HG03565 (cell line): ENCODE measurements around the gene CAT.

Experiments used
- ATAC-seq: cut with Tn5 transposase; IDR thresholded peaks from one replicate; pipeline ENCODE4 v1.9.1; 2021; ENCODE audit warnings: mild to moderate bottlenecking, moderate library complexity; ENCODE audit not compliant: unreplicated experiment

The CAT gene

DNA sequence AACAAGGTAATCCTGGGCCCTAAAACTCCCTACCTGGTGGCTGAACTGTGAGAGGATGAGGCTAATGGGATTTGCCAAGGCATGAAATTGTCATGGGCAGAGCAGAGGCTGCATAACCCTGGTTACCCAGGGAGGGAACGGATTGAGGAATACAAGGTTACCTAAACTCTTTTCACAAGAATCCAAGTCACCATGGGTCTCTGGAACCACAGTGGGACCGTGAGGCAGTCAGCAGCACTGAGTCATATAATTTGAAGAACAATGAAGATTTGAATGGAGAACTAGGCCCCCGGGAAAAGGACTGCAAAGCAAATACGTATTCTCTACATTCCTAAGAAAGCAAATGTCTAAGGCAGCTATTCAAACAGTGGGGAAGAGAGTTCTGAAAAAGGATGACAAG lies 19.8 kb downstream of the CAT start:
- ATAC-seq, result no peak

DNA sequence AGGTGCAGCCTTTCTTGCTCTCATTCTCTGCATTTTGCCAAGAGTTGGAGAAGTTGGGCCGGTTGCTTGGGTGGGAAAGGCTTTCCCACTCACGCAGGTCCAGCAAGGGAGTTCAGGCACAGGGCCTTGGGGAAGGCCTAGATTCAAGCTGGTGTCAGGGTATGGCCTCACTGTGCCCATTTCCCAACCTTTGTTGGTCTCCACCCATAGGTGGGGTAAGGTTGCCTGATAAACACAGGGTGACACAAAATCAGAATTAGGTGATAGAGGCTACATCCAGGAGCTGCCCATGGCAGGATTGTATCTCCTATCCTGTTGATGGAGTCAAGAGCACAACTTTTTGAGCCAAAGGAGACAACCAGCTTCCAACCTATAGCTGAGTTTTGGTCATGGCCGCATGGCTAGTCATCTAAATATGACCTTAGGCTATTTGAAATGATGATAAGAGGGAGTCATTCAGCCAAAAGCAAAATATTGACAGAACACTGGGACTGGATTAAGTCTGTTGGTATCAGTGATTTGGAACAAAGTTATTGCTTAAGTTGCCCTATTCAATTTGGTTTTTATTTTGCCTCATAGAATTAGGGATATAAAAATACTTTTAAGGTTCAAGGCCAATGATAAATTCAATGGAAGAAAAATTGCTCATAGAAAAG lies 20.9 kb downstream of the CAT start:
- ATAC-seq, result no peak

DNA sequence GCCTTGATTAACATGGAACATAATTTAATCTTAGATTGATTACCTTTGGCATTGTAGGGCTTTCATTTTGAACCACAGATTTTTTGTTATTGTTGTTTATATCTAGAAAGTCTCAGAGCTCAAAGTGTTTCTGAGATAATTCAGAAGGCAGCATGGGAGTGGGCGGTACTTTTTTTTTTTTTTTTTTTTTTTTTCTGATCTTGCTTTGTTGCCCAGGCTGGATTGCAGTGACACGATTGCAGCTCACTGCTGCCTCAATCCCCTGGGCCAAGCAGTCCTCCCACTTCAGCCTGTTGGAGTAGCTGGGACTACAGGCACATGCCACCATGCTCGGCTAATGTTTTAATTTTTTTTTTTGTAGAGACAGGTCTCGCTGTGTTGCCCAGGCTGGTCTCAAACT lies 21.5 kb downstream of the CAT start:
- ATAC-seq, result no peak

DNA sequence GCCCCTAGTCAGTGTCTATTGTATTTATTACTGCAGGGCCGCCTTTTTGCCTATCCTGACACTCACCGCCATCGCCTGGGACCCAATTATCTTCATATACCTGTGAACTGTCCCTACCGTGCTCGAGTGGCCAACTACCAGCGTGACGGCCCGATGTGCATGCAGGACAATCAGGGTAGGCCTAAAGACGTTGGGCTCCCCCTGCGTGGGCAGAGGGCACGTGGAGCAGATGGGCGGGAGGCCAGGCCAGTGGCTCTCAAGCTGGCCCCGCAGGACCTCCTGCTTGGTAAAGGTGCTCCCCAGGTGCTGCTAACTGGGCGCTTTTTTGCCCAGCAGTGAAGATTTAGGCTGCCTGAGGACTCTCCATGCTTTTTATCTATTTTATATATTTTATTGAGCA lies 22.5 kb downstream of the CAT start:
- no peak for ATAC-seq

DNA sequence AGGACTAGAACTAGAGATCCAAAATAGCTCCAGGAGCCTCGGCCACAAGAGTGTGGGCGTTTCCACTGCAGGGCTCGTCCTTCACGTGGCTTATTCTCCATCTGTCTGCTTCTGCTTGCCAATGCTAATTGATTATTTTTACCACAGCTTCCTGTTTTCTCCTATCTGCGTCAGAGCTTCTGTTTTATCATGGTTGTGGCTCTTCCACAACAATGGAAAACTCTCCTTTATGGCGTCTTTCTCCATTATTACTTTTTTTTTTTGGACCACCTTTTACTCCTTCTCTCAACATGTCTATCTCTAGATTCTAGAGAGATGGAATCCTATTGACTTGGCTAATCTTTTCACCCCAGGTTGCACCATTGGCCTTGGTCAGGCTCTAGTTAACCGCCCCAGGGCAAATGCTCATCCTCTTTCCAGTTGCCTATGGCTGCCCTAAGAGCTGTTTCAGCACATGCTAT lies 25.9 kb downstream of the CAT start:
- no peak for ATAC-seq

DNA sequence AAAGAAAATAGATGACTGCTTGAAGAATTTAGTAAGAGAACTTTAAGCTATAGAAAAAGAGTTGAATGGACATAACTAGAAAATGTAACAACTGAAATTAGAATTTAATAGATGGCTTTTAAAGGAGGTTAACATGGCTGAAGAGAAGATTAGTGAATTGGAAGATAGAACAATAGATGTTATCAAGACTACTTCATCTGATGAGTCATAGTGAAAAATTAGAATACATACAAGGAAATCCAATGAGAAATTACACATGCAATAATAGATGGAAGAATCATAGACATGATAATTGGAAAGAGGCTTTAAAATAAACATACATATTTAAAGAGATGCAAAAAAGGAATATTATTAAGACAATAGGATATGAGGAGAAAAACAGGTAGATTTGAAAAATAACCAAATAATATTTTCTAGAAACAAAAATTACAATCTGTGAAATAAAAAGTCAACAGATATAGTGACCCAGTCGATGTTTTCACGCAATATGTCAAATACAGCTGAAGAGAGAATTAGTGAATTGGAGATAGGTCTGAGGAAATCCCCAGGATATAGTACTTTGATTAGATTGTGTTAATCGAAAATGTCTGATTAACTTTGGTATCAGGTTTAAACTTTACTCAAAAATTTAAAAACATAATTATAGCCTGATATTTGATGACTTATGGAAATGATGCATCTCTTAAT lies 28.2 kb downstream of the CAT start:
- ATAC-seq, result no peak

DNA sequence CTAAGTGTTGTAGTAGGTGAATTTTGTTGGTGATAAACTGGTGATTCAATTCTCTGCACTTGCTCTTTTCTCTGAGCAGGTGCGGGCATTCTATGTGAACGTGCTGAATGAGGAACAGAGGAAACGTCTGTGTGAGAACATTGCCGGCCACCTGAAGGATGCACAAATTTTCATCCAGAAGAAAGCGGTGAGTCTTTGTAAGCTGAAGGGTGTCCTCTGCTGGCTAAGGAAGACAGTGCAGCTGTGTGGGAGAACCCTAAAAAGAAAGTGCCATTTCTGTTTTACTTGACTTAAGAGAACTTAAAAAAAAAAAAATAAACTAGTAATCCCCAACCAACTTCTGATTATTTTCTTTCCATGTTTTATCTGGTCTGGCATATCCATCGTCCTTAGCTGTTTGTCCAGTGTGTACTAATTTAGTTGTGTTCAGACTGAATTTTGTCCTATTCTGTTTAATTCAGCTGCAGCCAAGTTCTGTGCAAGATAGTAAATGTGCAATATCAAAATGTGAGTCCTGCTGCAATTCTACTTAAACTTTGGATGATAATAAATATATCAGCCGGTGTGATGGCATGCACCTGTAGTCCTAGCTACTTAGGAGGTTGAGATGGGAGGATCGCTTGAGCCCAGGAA lies 29.6 kb downstream of the CAT start:
- ATAC-seq, result no peak

DNA sequence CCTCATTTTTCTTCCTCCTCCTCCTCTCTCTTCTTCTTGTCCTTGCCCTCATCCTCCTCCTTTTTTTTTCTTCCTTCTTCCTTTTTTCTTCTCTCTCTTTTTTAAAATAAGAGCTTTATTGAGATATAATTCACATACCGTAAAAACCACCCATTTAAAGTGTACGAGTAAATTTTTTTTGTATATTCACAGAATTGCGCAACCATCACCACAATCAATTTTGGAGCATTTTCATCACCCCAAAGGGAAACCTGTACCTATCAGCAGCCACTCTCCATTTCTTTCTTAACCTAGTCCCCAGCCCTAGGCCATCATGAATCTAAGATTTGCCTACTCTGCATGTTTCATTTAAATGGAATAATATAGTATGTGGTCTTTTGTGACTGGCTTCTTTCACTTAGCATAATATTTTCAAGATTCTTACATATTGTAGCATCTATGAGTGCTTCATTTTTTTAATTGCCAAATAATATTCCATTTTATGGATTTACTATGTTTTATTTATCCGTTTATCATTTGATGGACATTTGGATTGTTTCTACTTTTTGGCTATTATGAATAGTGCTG lies 35.0 kb downstream of the CAT start:
- ATAC-seq, result no peak

DNA sequence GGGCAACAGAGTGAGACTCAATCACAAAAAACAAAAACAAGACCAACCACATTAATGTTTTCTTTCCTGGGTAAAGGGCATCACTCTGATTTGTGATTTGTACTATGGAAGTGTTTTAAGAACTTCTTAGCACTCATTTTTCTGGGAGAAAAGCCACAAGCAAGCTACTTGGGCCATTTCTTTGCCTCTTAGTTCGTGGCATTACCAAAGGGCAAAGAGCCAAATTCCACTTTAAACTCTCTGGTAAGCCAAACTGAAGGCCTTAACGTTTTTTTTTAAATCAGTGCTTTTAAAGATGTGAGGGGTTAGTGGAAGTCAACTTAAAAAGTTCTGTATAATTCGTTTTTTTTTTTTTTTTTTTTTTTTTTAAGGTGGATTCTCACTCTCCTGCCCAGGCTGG lies 36.9 kb downstream of the CAT start:
- no peak for ATAC-seq

DNA sequence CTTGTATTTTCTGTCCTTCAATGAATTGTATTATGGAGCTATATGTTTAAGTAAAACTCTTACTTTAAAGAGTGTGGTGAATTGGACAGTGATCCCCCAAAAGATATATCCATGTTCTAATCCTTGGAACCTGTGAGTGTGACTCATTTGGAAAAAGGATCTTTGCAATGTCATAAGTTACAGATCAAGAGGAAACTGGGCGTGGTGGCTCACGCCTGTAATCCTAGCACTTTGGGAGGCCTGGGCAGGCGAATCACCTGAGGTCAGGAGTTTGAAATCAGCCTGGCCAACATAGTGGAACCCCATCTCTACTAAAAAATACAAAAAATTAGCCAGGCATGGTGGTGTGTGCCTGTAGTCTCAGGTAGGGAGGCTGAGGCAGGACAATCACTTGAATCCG lies 38.1 kb downstream of the CAT start:
- ATAC-seq, result no peak

DNA sequence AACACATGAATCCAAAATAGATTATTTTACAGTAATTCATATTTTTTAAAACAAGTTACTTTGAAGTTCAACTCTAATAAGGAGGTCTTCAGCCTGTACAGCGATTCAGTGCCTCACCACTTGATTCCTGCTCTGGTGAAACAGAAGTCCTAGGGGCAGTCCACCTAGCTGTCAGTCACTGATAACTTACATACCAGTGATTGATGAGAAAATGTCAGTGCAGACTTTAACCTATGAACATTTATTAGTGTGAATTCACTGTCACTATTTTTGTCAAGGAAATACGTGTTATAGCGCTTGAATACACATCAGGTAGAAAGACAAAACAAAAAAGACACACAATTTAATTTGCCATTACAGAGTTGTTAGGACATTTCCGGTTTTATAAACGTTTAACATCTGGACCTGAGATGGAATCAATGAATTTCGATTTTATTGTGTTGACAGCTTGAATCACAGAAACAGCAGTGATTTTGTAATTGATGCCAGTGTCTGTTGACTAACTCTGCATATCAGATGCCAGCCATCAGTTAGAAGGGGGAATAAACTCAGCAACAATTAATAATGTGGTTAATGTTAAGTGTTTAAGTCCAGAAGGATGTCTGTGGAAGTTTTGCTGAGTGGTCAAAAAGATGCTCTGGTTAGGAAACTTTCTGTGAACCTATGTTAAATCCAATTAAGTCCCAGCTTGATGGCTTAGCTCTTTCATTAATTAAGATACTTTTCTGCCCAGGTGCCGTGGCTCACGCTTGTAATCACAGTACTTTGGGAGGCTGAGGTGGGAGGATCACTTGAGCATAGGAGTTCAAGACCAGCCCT lies 40.3 kb downstream of the CAT start:
- ATAC-seq, result no peak

DNA sequence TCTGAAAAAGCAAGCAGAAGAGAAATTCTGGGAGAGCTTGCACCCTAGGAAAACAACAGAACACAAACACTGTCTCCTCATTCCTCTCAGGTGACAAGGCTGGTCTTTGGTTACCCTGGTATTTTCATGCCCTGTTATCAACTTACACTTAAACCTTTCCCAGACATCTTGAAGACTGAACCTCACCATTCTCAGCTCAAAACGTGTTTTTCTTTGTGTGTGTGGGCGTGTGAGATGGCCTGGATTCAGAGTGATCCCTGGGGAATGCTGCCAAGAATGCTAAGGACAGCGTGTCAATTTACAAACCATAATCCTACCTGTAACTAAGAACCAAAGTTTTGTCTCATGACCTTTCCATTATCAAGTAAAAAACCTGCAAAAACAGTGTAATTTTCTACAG lies 41.6 kb downstream of the CAT start:
- no peak for ATAC-seq

DNA sequence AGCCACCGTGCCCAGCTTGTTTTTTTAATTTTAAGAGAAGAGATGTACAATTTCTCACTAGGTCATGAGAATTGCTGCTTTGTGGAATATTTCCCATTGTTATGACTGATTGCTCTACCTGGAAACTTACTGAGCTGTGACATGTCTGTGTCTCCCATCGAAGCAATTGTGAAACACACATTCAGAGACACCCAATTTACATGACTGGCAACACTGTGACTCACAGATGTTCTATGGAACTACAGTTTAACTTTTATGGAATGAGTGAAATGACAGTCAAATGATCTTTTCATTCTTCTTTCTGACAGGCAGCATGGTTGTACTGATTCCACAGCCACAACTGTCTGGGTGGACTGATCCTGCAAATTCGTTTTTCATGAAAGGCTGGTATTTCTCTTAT lies 42.6 kb downstream of the CAT start:
- no peak for ATAC-seq

DNA sequence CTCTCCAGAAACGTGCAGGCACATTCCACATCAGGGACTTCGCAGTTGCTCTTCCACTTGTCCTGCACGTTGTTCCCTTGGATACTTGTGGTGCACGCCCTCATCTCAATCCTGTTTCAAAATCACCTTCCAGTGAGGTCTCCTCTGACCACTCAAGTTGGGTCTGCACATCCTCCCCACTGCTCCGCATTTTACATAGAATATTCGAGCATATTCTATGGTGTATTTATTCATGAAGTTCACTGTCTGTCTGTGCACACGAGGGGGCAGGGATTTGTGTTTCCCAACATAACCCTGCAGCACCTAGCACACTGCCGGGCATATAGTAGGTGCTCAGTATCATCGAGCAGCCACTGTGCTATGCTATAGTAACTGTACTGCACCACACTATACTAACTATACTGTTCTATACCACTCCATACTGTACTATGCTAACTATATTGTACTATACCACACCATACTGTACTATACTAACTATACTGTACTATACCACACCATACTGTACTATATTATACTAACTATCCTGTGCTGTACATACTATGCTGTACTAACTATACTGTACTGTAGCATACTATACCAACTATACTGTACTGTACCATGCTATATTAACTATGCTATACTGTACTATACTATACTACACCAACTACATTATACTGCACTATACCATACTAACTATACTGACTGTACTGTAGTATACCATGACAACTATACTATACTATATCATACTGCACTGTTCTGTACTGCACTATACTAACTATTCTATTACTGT lies 44.6 kb downstream of the CAT start:
- ATAC-seq, result no peak

DNA sequence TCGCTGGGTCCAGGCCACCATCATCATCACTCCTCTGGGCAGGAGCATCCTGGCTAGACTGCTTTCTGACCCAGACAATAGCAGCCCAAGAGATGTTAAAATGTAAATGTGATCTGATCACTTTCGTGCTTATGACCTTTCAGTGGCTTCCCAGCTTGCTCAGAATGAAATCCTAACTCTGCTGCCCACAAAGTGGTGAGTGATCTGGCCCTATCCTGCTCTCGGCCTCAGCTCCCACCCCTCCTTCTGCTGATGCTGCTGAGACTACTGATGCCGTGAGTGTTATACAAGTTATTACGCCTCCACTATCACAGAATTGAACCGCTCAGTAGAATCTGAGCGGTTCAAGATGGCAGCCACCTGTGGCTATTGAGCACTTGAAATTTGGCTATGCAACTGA lies 48.7 kb downstream of the CAT start:
- no peak for ATAC-seq

DNA sequence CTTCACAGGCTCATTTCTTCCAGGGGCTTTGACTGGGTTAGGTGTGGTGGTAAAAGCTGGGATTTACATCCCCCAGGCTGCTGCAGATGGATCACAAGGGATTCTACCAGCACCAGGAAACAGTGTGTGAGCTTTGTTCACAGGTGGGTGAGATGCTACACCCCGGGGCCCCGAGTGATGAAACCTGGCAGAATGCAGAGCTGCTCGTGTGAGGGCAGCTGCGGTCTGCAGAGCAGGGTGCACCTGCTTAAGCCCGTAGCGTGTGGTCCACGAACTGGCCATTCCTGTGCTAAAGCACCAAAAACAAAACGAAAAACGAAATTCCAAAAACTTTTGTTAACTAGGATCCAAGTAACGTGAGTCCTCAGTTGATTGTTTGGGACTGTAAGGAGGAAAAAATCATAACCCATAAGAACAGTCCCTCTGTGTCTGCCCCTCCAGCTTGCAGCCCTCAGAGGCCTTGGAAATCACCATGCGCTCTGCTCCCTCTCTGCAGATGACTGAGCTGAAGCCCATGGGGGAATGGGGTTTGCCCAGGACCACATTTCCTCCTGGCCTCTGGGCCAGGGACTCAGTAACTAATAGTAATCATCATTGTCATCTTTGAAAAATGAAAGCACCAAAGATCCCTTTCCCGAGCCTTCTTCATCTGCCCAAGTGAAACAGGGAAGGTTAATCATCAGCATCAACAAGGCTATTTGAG lies 50.3 kb downstream of the CAT start:
- no peak for ATAC-seq

DNA sequence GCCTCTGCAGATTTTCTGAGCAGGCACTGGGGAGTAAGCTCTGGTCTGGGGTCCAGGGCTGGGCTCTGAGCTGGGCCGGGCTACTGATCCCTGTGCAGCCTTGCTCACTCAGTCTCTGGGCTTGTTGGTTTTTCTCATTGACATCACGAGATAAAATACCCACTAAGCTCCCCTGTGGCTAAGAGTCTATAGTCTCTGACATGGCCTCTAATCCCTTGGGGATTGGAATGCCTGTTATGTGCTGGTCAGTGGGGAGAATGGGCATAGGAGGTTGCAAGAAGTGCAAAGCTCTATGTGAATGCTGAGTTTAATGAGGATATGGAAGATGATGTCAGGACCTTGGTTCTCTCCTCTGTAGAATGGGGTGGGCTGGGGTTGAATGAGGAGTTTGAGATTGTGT lies 51.6 kb downstream of the CAT start:
- no peak for ATAC-seq

DNA sequence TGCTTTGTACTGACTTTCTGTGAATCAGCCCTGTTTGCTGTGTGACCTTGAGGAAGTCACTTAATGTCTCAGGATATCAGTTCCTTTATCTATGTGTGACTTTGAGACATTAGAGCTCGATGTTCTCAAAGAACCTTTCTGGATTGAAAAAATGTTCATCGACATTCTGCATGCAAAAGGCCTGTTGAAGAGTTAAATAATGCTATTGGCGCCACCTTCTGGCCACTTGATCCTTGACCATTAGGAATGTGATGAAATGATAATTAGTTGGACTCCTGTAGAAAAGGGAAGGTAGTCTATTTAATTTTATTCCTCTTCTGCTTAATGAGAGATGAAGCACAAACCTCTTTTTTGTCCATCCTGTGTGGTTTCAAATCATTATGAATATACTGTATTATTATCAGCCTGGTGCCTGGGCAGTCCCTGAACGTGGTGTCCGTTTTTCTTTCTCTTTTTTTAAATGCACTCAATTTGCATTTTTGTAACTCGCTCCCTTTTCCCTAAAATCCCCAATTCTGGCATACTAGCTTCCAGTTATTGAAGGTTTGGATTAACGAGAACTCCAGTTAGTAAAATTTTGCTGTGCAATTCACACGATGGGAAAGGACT lies 54.2 kb downstream of the CAT start:
- no peak for ATAC-seq

DNA sequence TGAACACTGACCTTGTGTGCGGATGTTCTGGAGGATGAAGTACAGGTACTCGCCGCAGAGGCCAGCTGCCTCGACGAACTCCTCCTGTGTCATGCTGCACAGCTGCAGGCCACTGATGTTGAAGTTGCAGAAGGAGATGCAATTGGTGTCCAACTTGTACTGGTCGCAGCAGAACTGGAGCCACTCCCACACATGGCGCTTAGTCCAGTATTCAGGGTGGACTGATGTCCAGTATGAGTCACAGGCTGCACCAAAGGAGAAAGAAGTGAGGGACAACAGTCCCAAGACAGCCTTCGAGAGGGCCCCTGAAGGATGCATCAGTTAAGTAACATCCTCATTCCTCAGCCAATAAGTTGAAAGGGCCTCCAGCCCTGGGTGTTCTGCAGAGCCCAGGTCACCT lies 54.7 kb downstream of the CAT start:
- no peak for ATAC-seq
